K562 (cell line): ENCODE measurements around the gene HEXIM1. TPM values are rescaled to one million over a fixed set of nuclear protein-coding genes. Genes with fewer than 3 reads are reported as not detected.
A peak's percentile ranks its signal among the peaks of the same experiment; 100 is the strongest.

ENCODE experiments used
- CREBBP ChIP-seq: IDR thresholded peaks from one replicate; pipeline ENCODE4 v1.6.1; 2012; ENCODE audit warnings: low read depth, mild to moderate bottlenecking, control low read depth, inconsistent platforms, low read length
- HDGF ChIP-seq: fragments of 450-650 bp; IDR thresholded peaks from 2 replicates; pipeline ENCODE4 v1.6.1; 2016
- KAT7 ChIP-seq: sonication (generic); formaldehyde crosslinking; IDR thresholded peaks from 2 replicates; pipeline ENCODE4 v1.8.0; 2022; ENCODE audit warnings: missing genetic modification reagents, mild to moderate bottlenecking, borderline replicate concordance
- LARP7 ChIP-seq: fragments of 450-650 bp; IDR thresholded peaks from 2 replicates; pipeline ENCODE4 v1.6.1; 2016
- MED1 ChIP-seq: sonication (generic); formaldehyde crosslinking; IDR thresholded peaks from 2 replicates; pipeline ENCODE4 v1.8.1; 2023; ENCODE audit warnings: missing genetic modification reagents, borderline replicate concordance
- PHB ChIP-seq: fragments of 250-450 bp; sonication (Bioruptor Pico); IDR thresholded peaks from 2 replicates; pipeline ENCODE4 v1.5.0; 2021
- SAFB2 ChIP-seq: fragments of 200-400 bp; formaldehyde crosslinking; IDR thresholded peaks from 2 replicates; pipeline ENCODE4 v1.6.1; 2018; ENCODE audit warnings: borderline replicate concordance, low read length, low read depth, moderate library complexity; ENCODE audit not compliant: severe bottlenecking
- SMAD4 ChIP-seq: fragments of 250-450 bp; sonication (Bioruptor Pico); conservative IDR thresholded peaks from 2 replicates; pipeline ENCODE4 v1.8.0; 2021; ENCODE audit warnings: inconsistent platforms, mild to moderate bottlenecking, moderate library complexity
- SREBF1 ChIP-seq: fragments of 150-350 bp; IDR thresholded peaks from 2 replicates; pipeline ENCODE4 v1.6.1; 2014; ENCODE audit warnings: antibody characterized with exemption, low read depth, low read length, borderline replicate concordance
- TAF1 ChIP-seq: IDR thresholded peaks from 2 replicates; pipeline ENCODE4 v1.6.1; 2011; ENCODE audit warnings: mild to moderate bottlenecking, low read length, moderate library complexity; ENCODE audit not compliant: insufficient read depth, control insufficient read depth, severe bottlenecking; ENCODE audit errors: extremely low read depth
- ZBTB1 ChIP-seq: sonication (generic); formaldehyde crosslinking; IDR thresholded peaks from 2 replicates; pipeline ENCODE4 v1.8.1; 2023; ENCODE audit warnings: missing genetic modification reagents, low read depth, mild to moderate bottlenecking, borderline replicate concordance
- ZNF133 ChIP-seq: fragments of 250-450 bp; sonication (Bioruptor Pico); IDR thresholded peaks from 2 replicates; pipeline ENCODE4 v1.4.0; 2020; ENCODE audit warnings: mild to moderate bottlenecking
- ZNF507 ChIP-seq: conservative IDR thresholded peaks from 2 replicates; pipeline ENCODE4 v1.6.1; 2017; ENCODE audit warnings: missing genetic modification characterization, missing compliant biosample characterization
- ZNF76 ChIP-seq: fragments of 250-450 bp; sonication (Bioruptor Pico); IDR thresholded peaks from 2 replicates; pipeline ENCODE4 v1.4.0; 2020; ENCODE audit warnings: mild to moderate bottlenecking, moderate library complexity, borderline replicate concordance
- polyA plus RNA-seq, 8 experiments: library from polyadenylated mRNA; depleted of rRNA in 4 of 8; stranded (reverse) in 5 of 8; unstranded in 3 of 8; fragments of >200 nt; fragmentation: Nextera tagmentation in 2 of 8; fragmentation: Illumina TruSeq in 1 of 8; extraction: Ambion mirVana in 2 of 8; extraction: Trizol in 1 of 8; gene quantifications; 2 replicates each; pipeline versions ENCODE4 v1.2.1 to v1.2.3, GENCODE V29; 2011 to 2014; ENCODE audit warnings: inconsistent platforms in 1 of 8, missing spikeins in 1 of 8
- total RNA-seq, 7 experiments: library from RNA; depleted of rRNA in 6 of 7; stranded (reverse); fragments of >200 nt in 6 of 7; fragmentation: Illumina TruSeq in 2 of 7; extraction: Trizol in 2 of 7; gene quantifications; 2 replicates each; pipeline versions ENCODE4 v1.2.1 to v1.2.3, GENCODE V29; 2011 to 2021; ENCODE audit warnings: low replicate concordance in 1 of 7
- TF ChIP-seq, protein P1 (sequence below): fragments of 250-450 bp; sonication (Bioruptor Pico); IDR thresholded peaks from 2 replicates; pipeline ENCODE4 v1.9.0; 2021; ENCODE audit warnings: mild to moderate bottlenecking, inconsistent platforms
- TF ChIP-seq, protein P2 (sequence below): sonication (generic); formaldehyde crosslinking; IDR thresholded peaks from 2 replicates; pipeline ENCODE4 v1.8.0; 2022; ENCODE audit warnings: mild to moderate bottlenecking, missing genetic modification reagents
- TF ChIP-seq, protein P3 (sequence below): IDR thresholded peaks from 2 replicates; pipeline ENCODE4 v1.6.1; 2011; ENCODE audit warnings: borderline replicate concordance, low read depth, mild to moderate bottlenecking, moderate library complexity, low read length; ENCODE audit not compliant: insufficient read depth, poor library complexity, severe bottlenecking
- TF ChIP-seq, protein P4 (sequence below), 2 experiments: fragments of 150-350 bp in 1 of 2; IDR thresholded peaks; 2 replicates each; pipeline ENCODE4 v1.6.1; 2012 to 2016; ENCODE audit warnings: low read depth in 2 of 2, low read length in 2 of 2, mild to moderate bottlenecking in 1 of 2, moderate library complexity in 1 of 2

Gene HEXIM1
- total and polyA plus RNA-seq, 9 of the 15 experiments (the other 6 are each of a cell fraction or from before 2014, with no cell fraction given): 1.4 to 28.3 (median 9.1) TPM

DNA sequence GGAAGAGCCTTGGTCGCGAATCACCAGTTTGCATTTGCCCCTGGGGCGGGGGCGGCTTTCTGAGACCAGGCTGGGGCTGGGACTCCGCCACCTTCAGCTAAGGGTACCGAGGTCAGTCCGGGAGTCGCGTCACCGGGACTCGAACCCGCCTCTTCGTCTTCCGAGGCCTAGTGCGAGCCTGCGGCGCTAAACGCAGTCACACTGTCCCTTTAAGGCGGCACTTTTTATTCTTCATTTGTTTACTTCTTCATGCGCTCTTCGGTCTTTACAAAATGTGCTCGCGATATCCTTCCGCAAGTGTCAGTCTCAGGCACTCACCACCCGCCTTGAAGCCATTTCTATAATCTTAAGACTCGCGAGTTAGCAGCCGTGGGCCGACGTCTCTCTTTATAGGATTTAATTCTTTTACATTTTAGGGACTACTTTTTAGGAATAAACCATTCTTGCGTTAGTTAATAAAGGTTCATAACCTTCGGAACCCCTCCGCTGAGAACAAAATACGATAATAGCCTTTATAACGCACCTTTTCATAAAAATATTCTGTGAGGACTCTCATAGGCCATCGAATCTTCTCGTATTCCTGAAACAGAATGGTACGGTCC lies 593 bp upstream of the HEXIM1 start (continued):
- TF ChIP-seq ZNF76: peak; percentile 81; the same call in 1 of the 2 replicates
- TF ChIP-seq ZNF133 (CRISPR knock-in tag): no peak
- no peak; the same call in none of the 2 replicates for TF ChIP-seq SMAD4 (CRISPR knock-in tag)
- peak; percentile 69; the same call in 1 of the 2 replicates for TF ChIP-seq PHB (CRISPR knock-in tag)
- TF ChIP-seq LARP7: no peak
- no peak for TF ChIP-seq MED1 (CRISPR knock-in tag)
- TF ChIP-seq HDGF: no peak
- no peak for TF ChIP-seq ZNF507 (tag)
- TF ChIP-seq, protein P1, sequence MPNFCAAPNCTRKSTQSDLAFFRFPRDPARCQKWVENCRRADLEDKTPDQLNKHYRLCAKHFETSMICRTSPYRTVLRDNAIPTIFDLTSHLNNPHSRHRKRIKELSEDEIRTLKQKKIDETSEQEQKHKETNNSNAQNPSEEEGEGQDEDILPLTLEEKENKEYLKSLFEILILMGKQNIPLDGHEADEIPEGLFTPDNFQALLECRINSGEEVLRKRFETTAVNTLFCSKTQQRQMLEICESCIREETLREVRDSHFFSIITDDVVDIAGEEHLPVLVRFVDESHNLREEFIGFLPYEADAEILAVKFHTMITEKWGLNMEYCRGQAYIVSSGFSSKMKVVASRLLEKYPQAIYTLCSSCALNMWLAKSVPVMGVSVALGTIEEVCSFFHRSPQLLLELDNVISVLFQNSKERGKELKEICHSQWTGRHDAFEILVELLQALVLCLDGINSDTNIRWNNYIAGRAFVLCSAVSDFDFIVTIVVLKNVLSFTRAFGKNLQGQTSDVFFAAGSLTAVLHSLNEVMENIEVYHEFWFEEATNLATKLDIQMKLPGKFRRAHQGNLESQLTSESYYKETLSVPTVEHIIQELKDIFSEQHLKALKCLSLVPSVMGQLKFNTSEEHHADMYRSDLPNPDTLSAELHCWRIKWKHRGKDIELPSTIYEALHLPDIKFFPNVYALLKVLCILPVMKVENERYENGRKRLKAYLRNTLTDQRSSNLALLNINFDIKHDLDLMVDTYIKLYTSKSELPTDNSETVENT: peak; percentile 66
- no peak for TF ChIP-seq ZBTB1 (CRISPR knock-in tag)
- no peak for TF ChIP-seq CREBBP
- TF ChIP-seq, protein P2, sequence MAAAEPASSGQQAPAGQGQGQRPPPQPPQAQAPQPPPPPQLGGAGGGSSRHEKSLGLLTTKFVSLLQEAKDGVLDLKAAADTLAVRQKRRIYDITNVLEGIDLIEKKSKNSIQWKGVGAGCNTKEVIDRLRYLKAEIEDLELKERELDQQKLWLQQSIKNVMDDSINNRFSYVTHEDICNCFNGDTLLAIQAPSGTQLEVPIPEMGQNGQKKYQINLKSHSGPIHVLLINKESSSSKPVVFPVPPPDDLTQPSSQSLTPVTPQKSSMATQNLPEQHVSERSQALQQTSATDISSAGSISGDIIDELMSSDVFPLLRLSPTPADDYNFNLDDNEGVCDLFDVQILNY (CRISPR knock-in tag): no peak
- no peak for TF ChIP-seq SREBF1
- TF ChIP-seq SAFB2: no peak
- TF ChIP-seq, protein P3, sequence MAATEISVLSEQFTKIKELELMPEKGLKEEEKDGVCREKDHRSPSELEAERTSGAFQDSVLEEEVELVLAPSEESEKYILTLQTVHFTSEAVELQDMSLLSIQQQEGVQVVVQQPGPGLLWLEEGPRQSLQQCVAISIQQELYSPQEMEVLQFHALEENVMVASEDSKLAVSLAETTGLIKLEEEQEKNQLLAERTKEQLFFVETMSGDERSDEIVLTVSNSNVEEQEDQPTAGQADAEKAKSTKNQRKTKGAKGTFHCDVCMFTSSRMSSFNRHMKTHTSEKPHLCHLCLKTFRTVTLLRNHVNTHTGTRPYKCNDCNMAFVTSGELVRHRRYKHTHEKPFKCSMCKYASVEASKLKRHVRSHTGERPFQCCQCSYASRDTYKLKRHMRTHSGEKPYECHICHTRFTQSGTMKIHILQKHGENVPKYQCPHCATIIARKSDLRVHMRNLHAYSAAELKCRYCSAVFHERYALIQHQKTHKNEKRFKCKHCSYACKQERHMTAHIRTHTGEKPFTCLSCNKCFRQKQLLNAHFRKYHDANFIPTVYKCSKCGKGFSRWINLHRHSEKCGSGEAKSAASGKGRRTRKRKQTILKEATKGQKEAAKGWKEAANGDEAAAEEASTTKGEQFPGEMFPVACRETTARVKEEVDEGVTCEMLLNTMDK: no peak
- TF ChIP-seq KAT7 (CRISPR knock-in tag): no peak
- TF ChIP-seq, protein P4, sequence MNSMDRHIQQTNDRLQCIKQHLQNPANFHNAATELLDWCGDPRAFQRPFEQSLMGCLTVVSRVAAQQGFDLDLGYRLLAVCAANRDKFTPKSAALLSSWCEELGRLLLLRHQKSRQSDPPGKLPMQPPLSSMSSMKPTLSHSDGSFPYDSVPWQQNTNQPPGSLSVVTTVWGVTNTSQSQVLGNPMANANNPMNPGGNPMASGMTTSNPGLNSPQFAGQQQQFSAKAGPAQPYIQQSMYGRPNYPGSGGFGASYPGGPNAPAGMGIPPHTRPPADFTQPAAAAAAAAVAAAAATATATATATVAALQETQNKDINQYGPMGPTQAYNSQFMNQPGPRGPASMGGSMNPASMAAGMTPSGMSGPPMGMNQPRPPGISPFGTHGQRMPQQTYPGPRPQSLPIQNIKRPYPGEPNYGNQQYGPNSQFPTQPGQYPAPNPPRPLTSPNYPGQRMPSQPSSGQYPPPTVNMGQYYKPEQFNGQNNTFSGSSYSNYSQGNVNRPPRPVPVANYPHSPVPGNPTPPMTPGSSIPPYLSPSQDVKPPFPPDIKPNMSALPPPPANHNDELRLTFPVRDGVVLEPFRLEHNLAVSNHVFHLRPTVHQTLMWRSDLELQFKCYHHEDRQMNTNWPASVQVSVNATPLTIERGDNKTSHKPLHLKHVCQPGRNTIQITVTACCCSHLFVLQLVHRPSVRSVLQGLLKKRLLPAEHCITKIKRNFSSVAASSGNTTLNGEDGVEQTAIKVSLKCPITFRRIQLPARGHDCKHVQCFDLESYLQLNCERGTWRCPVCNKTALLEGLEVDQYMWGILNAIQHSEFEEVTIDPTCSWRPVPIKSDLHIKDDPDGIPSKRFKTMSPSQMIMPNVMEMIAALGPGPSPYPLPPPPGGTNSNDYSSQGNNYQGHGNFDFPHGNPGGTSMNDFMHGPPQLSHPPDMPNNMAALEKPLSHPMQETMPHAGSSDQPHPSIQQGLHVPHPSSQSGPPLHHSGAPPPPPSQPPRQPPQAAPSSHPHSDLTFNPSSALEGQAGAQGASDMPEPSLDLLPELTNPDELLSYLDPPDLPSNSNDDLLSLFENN (IDR thresholded peaks at IDR 0.05; ENCODE audit: low read depth in 2 of 2, low read length in 2 of 2): no peak
- peak; percentile 72 for TF ChIP-seq TAF1
